ENCODE measurements around the gene FNDC5.
A peak's percentile ranks its signal among the peaks of the same experiment; 100 is the strongest.

Gene FNDC5

DNA sequence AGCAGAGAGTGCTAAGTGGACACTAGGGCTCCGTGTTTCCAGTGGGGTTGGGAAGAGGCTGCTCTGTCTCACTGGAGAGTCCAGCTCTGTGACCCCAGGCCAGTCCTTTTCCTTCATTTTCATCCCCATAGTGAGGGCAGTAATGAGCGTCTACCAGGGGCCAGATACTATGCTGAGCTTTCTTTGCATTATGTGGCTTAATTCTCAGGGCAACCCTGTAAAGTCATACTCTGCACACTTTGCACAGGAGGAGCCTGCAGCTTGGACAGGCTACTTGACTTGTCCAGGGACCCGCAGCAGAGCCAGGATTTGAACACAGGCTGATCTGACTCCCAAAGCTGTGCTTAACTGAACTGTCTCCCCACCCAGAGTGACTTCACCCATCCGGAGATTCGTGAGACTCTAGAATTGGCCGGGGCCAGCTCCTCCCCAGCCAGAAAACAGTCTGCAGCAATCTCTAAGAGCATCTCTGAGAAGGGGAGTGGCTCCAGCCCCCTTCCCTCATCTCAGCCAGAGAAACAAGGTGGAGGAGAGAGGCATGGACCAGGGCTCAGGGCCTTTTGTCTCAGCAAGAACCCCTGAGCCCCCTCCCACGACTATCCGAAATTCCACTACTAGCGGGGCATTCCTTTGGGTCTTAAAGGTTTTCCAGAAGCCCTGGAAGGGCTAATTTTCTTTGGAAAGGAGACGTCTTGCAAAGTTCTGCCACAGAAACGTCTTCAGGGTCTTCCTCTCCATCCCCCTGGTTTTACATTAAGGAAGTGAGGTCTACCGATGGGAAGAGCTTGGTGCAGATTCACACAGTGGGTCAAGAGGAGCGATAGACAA is 866 bp upstream of the FNDC5 start:
- Histone ChIP-seq H3K4me1 (ENCODE audit: control extremely low read depth in 1 of 4, control insufficient read depth in 4 of 4, insufficient read depth in 4 of 4, low read length in 3 of 4) (peaks cover 0 to 10% (median 5%) of the 10 kb centered on the region in 4 experiments), H3K4me3 (ENCODE audit: control insufficient read depth in 1 of 7, extremely low read depth in 1 of 7, insufficient read depth in 4 of 7, low read depth in 2 of 7, low read length in 6 of 7) (peak overlapping the region in 4 of 7 experiments; percentile 39 to 63 (median 60)), H3K27me3 (replicated peaks in 2 of 5; ENCODE audit: control insufficient read depth in 4 of 5, insufficient read depth in 5 of 5, low read length in 4 of 5) (peaks cover 0 to 35% (median 27%) of the 10 kb centered on the region in 5 experiments), H3K9me3 (ENCODE audit: control extremely low read depth in 1 of 5, control insufficient read depth in 4 of 5, insufficient read depth in 2 of 5, low read depth in 1 of 5, low read length in 4 of 5) (no peaks in the 10 kb centered on the region), H3K36me3 (ENCODE audit: control insufficient read depth in 4 of 4, insufficient read depth in 4 of 4, low read length in 3 of 4) (peaks cover 0 to 6% (median 0%) of the 10 kb centered on the region in 4 experiments), H3K27ac (ENCODE audit: insufficient read depth in 1 of 2, low read depth in 1 of 2, low read length in 2 of 2, poor library complexity in 1 of 2, severe bottlenecking in 2 of 2) (no peak overlapping the region)
- WGBS (ENCODE audit: insufficient coverage) = 87% methylated on average over 5 of the region's 13 CpGs
- POLR2A ChIA-PET = no interaction called here
- no peak for DNase-seq
- CTCF ChIA-PET = interaction anchor here (0.6 to 2.7 kb wide), 14 partner anchors 8 to 1737 kb away, joined by 3 to 8 read pairs (median 3); no protein-coding TSS in a partner anchor

DNA sequence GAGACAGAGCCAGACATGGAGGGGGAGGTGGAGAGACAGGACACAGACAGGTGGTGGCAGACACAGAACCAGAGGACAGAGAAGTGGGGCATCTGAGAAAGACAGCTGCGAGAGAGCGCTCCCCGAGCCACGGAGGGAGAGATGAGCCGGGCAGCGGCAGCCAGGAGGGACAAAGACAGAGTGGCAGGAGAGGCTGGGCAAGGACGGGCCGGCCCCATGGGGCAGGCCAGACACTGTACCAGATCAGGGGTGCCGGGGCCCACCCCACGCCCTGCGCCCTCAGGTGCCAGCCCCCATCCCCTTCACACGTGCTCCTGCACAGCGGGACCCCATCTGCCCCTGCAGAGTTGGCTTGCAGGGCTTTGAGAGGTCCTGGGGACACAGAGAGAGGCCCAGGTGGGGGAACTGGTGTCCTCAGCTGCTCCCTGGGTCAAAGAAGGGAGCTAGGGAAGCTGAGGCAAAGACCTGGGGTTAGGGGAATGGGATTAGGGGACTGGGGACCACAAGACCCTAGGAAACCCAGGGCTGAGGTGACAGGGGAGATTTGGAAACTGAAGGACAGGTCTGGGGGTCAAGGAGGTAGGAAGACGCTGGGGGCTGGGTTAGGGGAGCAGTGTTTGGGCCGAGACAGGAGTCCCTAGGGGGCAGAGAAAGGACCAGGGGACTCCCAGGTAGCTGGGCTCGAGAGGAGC is 643 bp downstream of the FNDC5 start:
- peaks cover 0 to 9% (median 0%) of the 10 kb centered on the region in 4 experiments for H3K36me3 ChIP-seq (ENCODE audit: control insufficient read depth in 4 of 4, insufficient read depth in 4 of 4, low read length in 3 of 4)
- H3K9me3 ChIP-seq (ENCODE audit: control extremely low read depth in 1 of 5, control insufficient read depth in 4 of 5, insufficient read depth in 2 of 5, low read depth in 1 of 5, low read length in 4 of 5) = no peaks in the 10 kb centered on the region
- H3K4me3 ChIP-seq (ENCODE audit: control insufficient read depth in 1 of 7, extremely low read depth in 1 of 7, insufficient read depth in 4 of 7, low read depth in 2 of 7, low read length in 6 of 7) = peak overlapping the region in 4 of 7 experiments; percentile 8 to 58 (median 26)
- peaks cover 0 to 10% (median 5%) of the 10 kb centered on the region in 4 experiments for H3K4me1 ChIP-seq (ENCODE audit: control extremely low read depth in 1 of 4, control insufficient read depth in 4 of 4, insufficient read depth in 4 of 4, low read length in 3 of 4)
- ChIA-PET POLR2A (no interaction called here), CTCF (no interaction called here)
- peaks cover 0 to 33% (median 27%) of the 10 kb centered on the region in 5 experiments for H3K27me3 ChIP-seq (replicated peaks in 2 of 5; ENCODE audit: control insufficient read depth in 4 of 5, insufficient read depth in 5 of 5, low read length in 4 of 5)
- DNase-seq = no peak
- H3K27ac ChIP-seq (ENCODE audit: insufficient read depth in 1 of 2, low read depth in 1 of 2, low read length in 2 of 2, poor library complexity in 1 of 2, severe bottlenecking in 2 of 2) = no peak overlapping the region
- 90% methylated on average over 13 of the region's 16 CpGs for WGBS (ENCODE audit: insufficient coverage)

DNA sequence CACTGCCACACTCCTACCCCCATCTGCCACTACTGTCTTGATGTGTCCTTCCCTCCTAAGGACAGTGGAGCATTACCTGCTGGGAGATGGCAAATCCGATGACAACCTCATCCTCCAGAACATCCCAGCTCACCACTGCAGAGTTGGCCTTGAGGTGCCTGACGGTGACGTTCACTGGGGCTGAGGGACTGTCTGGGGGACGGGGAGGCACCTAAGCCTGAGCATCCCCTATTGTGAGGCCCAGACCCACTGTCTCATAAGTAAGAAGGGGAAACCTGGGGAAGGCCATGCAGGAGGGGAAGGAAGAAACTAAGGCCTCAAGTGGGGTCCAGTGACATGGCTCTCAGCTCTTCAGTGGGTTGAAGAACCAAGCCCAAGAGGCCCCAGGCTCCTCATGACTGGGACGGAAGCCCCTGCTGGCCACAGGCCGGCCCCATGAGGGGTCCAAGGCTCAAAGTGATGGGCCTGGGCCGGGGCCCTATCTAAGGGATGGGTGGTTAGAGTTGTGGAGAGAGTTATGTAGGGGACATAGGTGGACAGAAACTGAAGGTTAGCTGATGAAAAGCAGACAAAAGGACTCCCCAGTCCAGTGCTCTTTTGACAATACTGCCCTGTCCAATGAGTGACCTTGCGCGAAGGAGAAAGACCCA is 1.8 kb downstream of the FNDC5 start:
- peaks cover 0 to 14% (median 0%) of the 10 kb centered on the region in 4 experiments for H3K36me3 ChIP-seq (ENCODE audit: control insufficient read depth in 4 of 4, insufficient read depth in 4 of 4, low read length in 3 of 4)
- no peak overlapping the region for H3K27ac ChIP-seq (ENCODE audit: insufficient read depth in 1 of 2, low read depth in 1 of 2, low read length in 2 of 2, poor library complexity in 1 of 2, severe bottlenecking in 2 of 2)
- POLR2A ChIA-PET = no interaction called here
- peaks cover 0 to 33% (median 27%) of the 10 kb centered on the region in 5 experiments for H3K27me3 ChIP-seq (replicated peaks in 2 of 5; ENCODE audit: control insufficient read depth in 4 of 5, insufficient read depth in 5 of 5, low read length in 4 of 5)
- WGBS (ENCODE audit: insufficient coverage) = 94% methylated on average over 6 of the region's 9 CpGs
- no peak overlapping the region for H3K4me3 ChIP-seq (ENCODE audit: control insufficient read depth in 1 of 7, extremely low read depth in 1 of 7, insufficient read depth in 4 of 7, low read depth in 2 of 7, low read length in 6 of 7)
- CTCF ChIA-PET = interaction anchor here (0.9 kb wide), 1 partner anchor 40 kb away, joined by 5 read pairs; no protein-coding TSS in a partner anchor
- no peak for DNase-seq
- no peaks in the 10 kb centered on the region for H3K9me3 ChIP-seq (ENCODE audit: control extremely low read depth in 1 of 5, control insufficient read depth in 4 of 5, insufficient read depth in 2 of 5, low read depth in 1 of 5, low read length in 4 of 5)
- H3K4me1 ChIP-seq (ENCODE audit: control extremely low read depth in 1 of 4, control insufficient read depth in 4 of 4, insufficient read depth in 4 of 4, low read length in 3 of 4) = peaks cover 0 to 10% (median 5%) of the 10 kb centered on the region in 4 experiments

DNA sequence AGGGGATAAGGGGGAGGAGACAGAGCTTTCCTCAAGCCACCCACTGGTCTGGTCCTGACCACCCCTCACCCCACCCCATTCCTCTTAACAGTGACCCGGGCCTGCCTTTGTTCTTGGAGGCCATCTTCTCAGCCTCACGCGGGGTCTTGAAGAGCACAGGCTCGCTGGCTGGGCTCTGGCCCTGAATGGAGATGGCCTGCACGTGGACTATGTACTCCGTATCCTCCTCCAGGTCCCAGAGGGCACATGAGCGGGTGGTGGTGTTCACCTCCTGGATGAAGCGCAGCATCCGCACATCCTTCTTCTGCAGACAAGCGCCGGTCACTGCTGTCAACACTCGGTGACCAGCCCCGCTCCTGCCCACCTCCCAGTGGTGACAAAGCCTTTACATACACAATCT is 2.6 kb downstream of the FNDC5 start:
- DNase-seq = no peak
- H3K4me1 ChIP-seq (ENCODE audit: control extremely low read depth in 1 of 4, control insufficient read depth in 4 of 4, insufficient read depth in 4 of 4, low read length in 3 of 4) = peaks cover 0 to 10% (median 5%) of the 10 kb centered on the region in 4 experiments
- ChIA-PET POLR2A (no interaction called here), CTCF (interaction anchor here (1.2 kb wide), 1 partner anchor 9 kb away, joined by 4 read pairs; no protein-coding TSS in a partner anchor)
- no peak overlapping the region for H3K27ac ChIP-seq (ENCODE audit: insufficient read depth in 1 of 2, low read depth in 1 of 2, low read length in 2 of 2, poor library complexity in 1 of 2, severe bottlenecking in 2 of 2)
- peaks cover 0 to 33% (median 27%) of the 10 kb centered on the region in 5 experiments for H3K27me3 ChIP-seq (replicated peaks in 2 of 5; ENCODE audit: control insufficient read depth in 4 of 5, insufficient read depth in 5 of 5, low read length in 4 of 5)
- H3K9me3 ChIP-seq (ENCODE audit: control extremely low read depth in 1 of 5, control insufficient read depth in 4 of 5, insufficient read depth in 2 of 5, low read depth in 1 of 5, low read length in 4 of 5) = no peaks in the 10 kb centered on the region
- peaks cover 0 to 21% (median 6%) of the 10 kb centered on the region in 4 experiments for H3K36me3 ChIP-seq (ENCODE audit: control insufficient read depth in 4 of 4, insufficient read depth in 4 of 4, low read length in 3 of 4)
- WGBS (ENCODE audit: insufficient coverage) = 97% methylated on average over 9 of the region's 13 CpGs
- no peak overlapping the region for H3K4me3 ChIP-seq (ENCODE audit: control insufficient read depth in 1 of 7, extremely low read depth in 1 of 7, insufficient read depth in 4 of 7, low read depth in 2 of 7, low read length in 6 of 7)

DNA sequence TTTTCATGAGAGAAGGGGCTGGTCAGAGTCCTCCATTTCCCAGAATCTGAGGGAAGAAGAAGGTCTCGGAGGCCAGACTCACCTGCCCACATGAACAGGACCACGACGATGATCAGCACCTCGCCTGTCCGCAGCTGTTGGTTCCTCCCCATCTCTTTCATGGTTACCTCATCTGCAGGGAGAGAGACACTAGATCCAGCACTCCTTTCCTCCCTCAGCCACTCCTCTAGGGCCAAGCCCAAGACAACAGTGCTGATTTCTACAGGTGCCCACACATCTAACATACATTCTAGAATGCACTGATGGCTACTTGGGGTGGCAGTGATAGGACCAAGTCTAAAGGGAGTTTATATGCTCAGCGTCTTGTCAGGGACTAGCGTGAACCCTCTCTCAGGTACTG is 3.0 kb downstream of the FNDC5 start:
- POLR2A ChIA-PET = no interaction called here
- WGBS (ENCODE audit: insufficient coverage) = no CpG with 5 or more reads among the region's 7 CpGs
- peaks cover 0 to 25% (median 8%) of the 10 kb centered on the region in 4 experiments for H3K36me3 ChIP-seq (ENCODE audit: control insufficient read depth in 4 of 4, insufficient read depth in 4 of 4, low read length in 3 of 4)
- H3K27me3 ChIP-seq (replicated peaks in 2 of 5; ENCODE audit: control insufficient read depth in 4 of 5, insufficient read depth in 5 of 5, low read length in 4 of 5) = peaks cover 0 to 30% (median 24%) of the 10 kb centered on the region in 5 experiments
- DNase-seq = no peak
- H3K9me3 ChIP-seq (ENCODE audit: control extremely low read depth in 1 of 5, control insufficient read depth in 4 of 5, insufficient read depth in 2 of 5, low read depth in 1 of 5, low read length in 4 of 5) = no peaks in the 10 kb centered on the region
- H3K4me1 ChIP-seq (ENCODE audit: control extremely low read depth in 1 of 4, control insufficient read depth in 4 of 4, insufficient read depth in 4 of 4, low read length in 3 of 4) = peaks cover 0 to 10% (median 5%) of the 10 kb centered on the region in 4 experiments
- H3K27ac ChIP-seq (ENCODE audit: insufficient read depth in 1 of 2, low read depth in 1 of 2, low read length in 2 of 2, poor library complexity in 1 of 2, severe bottlenecking in 2 of 2) = no peak overlapping the region
- no peak overlapping the region for H3K4me3 ChIP-seq (ENCODE audit: control insufficient read depth in 1 of 7, extremely low read depth in 1 of 7, insufficient read depth in 4 of 7, low read depth in 2 of 7, low read length in 6 of 7)
- CTCF ChIA-PET = interaction anchor here (1.2 kb wide), 1 partner anchor 9 kb away, joined by 4 read pairs; no protein-coding TSS in a partner anchor

DNA sequence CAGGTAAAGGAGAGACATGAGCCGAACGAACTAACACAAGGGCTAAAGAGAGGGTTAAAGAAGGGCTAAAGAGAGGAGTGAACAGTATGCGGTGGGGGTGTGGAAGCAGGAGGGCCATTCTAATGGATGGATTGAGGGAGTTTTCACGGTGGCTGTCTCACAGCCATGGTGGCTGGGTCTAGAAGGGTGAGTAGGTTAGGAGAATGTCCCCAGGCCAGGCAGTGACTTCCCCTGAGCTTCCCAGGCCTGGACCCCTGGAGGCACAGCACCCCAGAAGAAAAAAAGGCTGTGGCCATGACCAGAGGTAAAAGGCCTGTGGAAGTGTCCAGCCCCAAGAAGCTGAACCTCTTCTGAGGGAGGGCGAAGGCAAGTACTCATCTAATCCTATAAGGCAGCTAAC is 3.6 kb downstream of the FNDC5 start:
- DNase-seq = no peak
- ChIA-PET POLR2A (no interaction called here), CTCF (interaction anchor here (0.5 to 1.4 kb wide), 3 partner anchors 10 to 221 kb away, joined by 3 to 5 read pairs (median 4); no protein-coding TSS in a partner anchor)
- Histone ChIP-seq H3K4me3 (ENCODE audit: control insufficient read depth in 1 of 7, extremely low read depth in 1 of 7, insufficient read depth in 4 of 7, low read depth in 2 of 7, low read length in 6 of 7) (no peak overlapping the region), H3K36me3 (ENCODE audit: control insufficient read depth in 4 of 4, insufficient read depth in 4 of 4, low read length in 3 of 4) (peaks cover 0 to 30% (median 11%) of the 10 kb centered on the region in 4 experiments), H3K27ac (ENCODE audit: insufficient read depth in 1 of 2, low read depth in 1 of 2, low read length in 2 of 2, poor library complexity in 1 of 2, severe bottlenecking in 2 of 2) (no peak overlapping the region), H3K4me1 (ENCODE audit: control extremely low read depth in 1 of 4, control insufficient read depth in 4 of 4, insufficient read depth in 4 of 4, low read length in 3 of 4) (peaks cover 0 to 8% (median 5%) of the 10 kb centered on the region in 4 experiments), H3K9me3 (ENCODE audit: control extremely low read depth in 1 of 5, control insufficient read depth in 4 of 5, insufficient read depth in 2 of 5, low read depth in 1 of 5, low read length in 4 of 5) (no peaks in the 10 kb centered on the region), H3K27me3 (replicated peaks in 2 of 5; ENCODE audit: control insufficient read depth in 4 of 5, insufficient read depth in 5 of 5, low read length in 4 of 5) (peaks cover 0 to 26% (median 21%) of the 10 kb centered on the region in 5 experiments)
- 93% methylated on average over 3 of the region's 5 CpGs for WGBS (ENCODE audit: insufficient coverage)

All from common myeloid progenitor, CD34-positive (primary cell).